Colon (tissue), 2 donors: ENCODE data around the gene NECTIN1.

Experiments
- FAIRE-seq: peaks from 2 replicates; lab custom pipeline; 2012; peaks lifted over from hg19 to GRCh38; lab: Jason Lieb, UNC
- donor health status: control.
- donor health status: control.

NECTIN1 gene

GRCh38 chr11:119728651-119729580, at the start of gene NECTIN1:
Gene NECTIN1, minus strand, starts transcription at chr11:119729200. Its CDS starts 647 bp downstream, at chr11:119728553.
- FAIRE-seq = no peak

GRCh38 chr11:119778391-119779194, 49.6 kb upstream of the NECTIN1 start:
- FAIRE-seq = no peak

GRCh38 chr11:119777940-119778339, 48.9 kb upstream of the NECTIN1 start:
- FAIRE-seq = no peak

GRCh38 chr11:119776651-119777050, 47.7 kb upstream of the NECTIN1 start:
- FAIRE-seq = no peak

GRCh38 chr11:119776031-119776636, 47.1 kb upstream of the NECTIN1 start:
- no peak for FAIRE-seq

- no peak for FAIRE-seq
Measured at GRCh38 chr11:119774172-119774763, 45.3 kb upstream of the NECTIN1 start.

GRCh38 chr11:119772641-119773415, 43.8 kb upstream of the NECTIN1 start:
- FAIRE-seq = no peak

- FAIRE-seq = no peak
Measured at GRCh38 chr11:119772076-119772475, 43.1 kb upstream of the NECTIN1 start.

- no peak for FAIRE-seq
Measured at GRCh38 chr11:119771172-119771770, 42.3 kb upstream of the NECTIN1 start.

GRCh38 chr11:119765628-119766027, 36.6 kb upstream of the NECTIN1 start:
- no peak for FAIRE-seq

GRCh38 chr11:119764108-119764868, 35.3 kb upstream of the NECTIN1 start:
- no peak for FAIRE-seq

GRCh38 chr11:119763071-119763728, 34.2 kb upstream of the NECTIN1 start:
- FAIRE-seq = no peak

GRCh38 chr11:119759747-119760412, 30.9 kb upstream of the NECTIN1 start:
- FAIRE-seq = no peak

- FAIRE-seq = no peak
Measured at GRCh38 chr11:119759324-119759723, 30.3 kb upstream of the NECTIN1 start.

GRCh38 chr11:119758291-119758690, 29.3 kb upstream of the NECTIN1 start:
- no peak for FAIRE-seq

- FAIRE-seq = no peak
Measured at GRCh38 chr11:119757378-119757777, 28.4 kb upstream of the NECTIN1 start.

- FAIRE-seq = no peak
Measured at GRCh38 chr11:119756169-119756865, 27.3 kb upstream of the NECTIN1 start.

GRCh38 chr11:119755356-119756071, 26.5 kb upstream of the NECTIN1 start:
- FAIRE-seq = no peak
